CD4-positive, CD25-positive, alpha-beta regulatory T cell (primary cell): ENCODE measurements around the gene DLG5. TPM values are rescaled to one million over a fixed set of nuclear protein-coding genes. Genes with fewer than 3 reads are reported as not detected.

Source experiments
- ATAC-seq, 2 donors: fragments of 150-1000 bp; cut with Tn5 transposase; one replicate each; pipeline ENCODE4 v1.10.0; 2021; ENCODE audit warnings: low read depth in 2 of 2, moderate number of reproducible peaks in 2 of 2, moderate library complexity in 1 of 2
- DNase-seq, 3 donors: peaks; one replicate each; pipeline versions ENCODE4 v3.0.0 to v3.0.0-alpha.2; 2012 to 2022; ENCODE audit warnings: mixed read lengths in 1 of 3
- H3K27ac ChIP-seq: one replicate; pipeline ENCODE4 v1.7.0; 2013; ENCODE audit warnings: mild to moderate bottlenecking, low read length; ENCODE audit not compliant: insufficient read depth, poor library complexity, severe bottlenecking
- H3K27me3 ChIP-seq: one replicate; pipeline ENCODE4 v1.7.0; 2013; ENCODE audit warnings: low read length; ENCODE audit not compliant: control insufficient read depth, insufficient read depth
- H3K36me3 ChIP-seq: one replicate; pipeline ENCODE4 v1.7.0; 2013; ENCODE audit warnings: mild to moderate bottlenecking, low read length, moderate library complexity; ENCODE audit not compliant: control insufficient read depth, insufficient read depth
- H3K4me1 ChIP-seq: 2 replicates; pipeline ENCODE4 v1.7.0; 2013; ENCODE audit warnings: mild to moderate bottlenecking, low read length; ENCODE audit not compliant: insufficient read depth, control insufficient read depth, poor library complexity, severe bottlenecking
- H3K4me3 ChIP-seq: one replicate; pipeline ENCODE4 v1.7.0; 2013; ENCODE audit warnings: low read depth, mild to moderate bottlenecking, low read length, moderate library complexity
- H3K9me3 ChIP-seq, 2 experiments: 1 replicate in 1 of 2; 2 replicates in 1 of 2; pipeline ENCODE4 v1.7.0; 2013; ENCODE audit warnings: low read length in 2 of 2, mild to moderate bottlenecking in 1 of 2, moderate library complexity in 1 of 2; ENCODE audit not compliant: control insufficient read depth in 2 of 2
- H3K27ac Mint-ChIP-seq, 3 donors: one replicate each; pipeline ENCODE4 v1.8.0; 2020 to 2022; ENCODE audit warnings: mild to moderate bottlenecking in 3 of 3, mixed read lengths in 3 of 3, moderate library complexity in 2 of 3
- H3K27me3 Mint-ChIP-seq: one replicate; pipeline ENCODE4 v1.8.0; 2022; ENCODE audit warnings: mild to moderate bottlenecking, mixed read lengths
- H3K36me3 Mint-ChIP-seq: one replicate; pipeline ENCODE4 v1.8.0; 2020; ENCODE audit warnings: mixed read lengths
- H3K4me1 Mint-ChIP-seq, 4 donors: one replicate each; pipeline ENCODE4 v1.8.0; 2020 to 2022; ENCODE audit warnings: mixed read lengths in 4 of 4, mild to moderate bottlenecking in 1 of 4
- H3K4me3 Mint-ChIP-seq, 4 donors: one replicate each; pipeline ENCODE4 v1.8.0; 2020 to 2022; ENCODE audit warnings: mild to moderate bottlenecking in 4 of 4, mixed read lengths in 4 of 4, moderate library complexity in 3 of 4
- H3K9me3 Mint-ChIP-seq, 7 donors: one replicate each; pipeline ENCODE4 v1.8.0; 2020 to 2022; ENCODE audit warnings: mixed read lengths in 7 of 7, mild to moderate bottlenecking in 3 of 7, moderate library complexity in 2 of 7
- polyA plus RNA-seq, 4 donors: library from polyadenylated mRNA; unstranded; fragments of 300-500 nt; fragmentation: Illumina TruSeq; gene quantifications; one replicate each; pipeline ENCODE4 v1.2.3, GENCODE V29; 2021
- total RNA-seq: library from RNA; stranded (reverse); gene quantifications from one replicate; pipeline ENCODE4 v1.2.3, GENCODE V29; 2022

DLG5 gene
- total and polyA plus RNA-seq, 5 donors from 2014 or later, result 0.06 to 3.7 (median 0.14) TPM; not detected in 1

- ATAC-seq (no peak), DNase-seq (no peak)
- no peaks in the 10 kb centered on the region for H3K27me3 Mint-ChIP-seq
- H3K4me3 Mint-ChIP-seq, result no peak overlapping the region
- no peaks in the 10 kb centered on the region for H3K9me3 Mint-ChIP-seq
- no peaks in the 10 kb centered on the region for H3K36me3 ChIP-seq
- H3K36me3 Mint-ChIP-seq, result no peaks in the 10 kb centered on the region
- no peaks in the 10 kb centered on the region for H3K9me3 ChIP-seq
- H3K27ac Mint-ChIP-seq, result no peak overlapping the region
- H3K27ac ChIP-seq, result no peak overlapping the region
- no peaks in the 10 kb centered on the region for H3K4me1 Mint-ChIP-seq
- no peaks in the 10 kb centered on the region for H3K27me3 ChIP-seq
- no peak overlapping the region for H3K4me3 ChIP-seq
- H3K4me1 ChIP-seq, result no peaks in the 10 kb centered on the region
Observed at GRCh38 chr10:77789861-77790260, 136.7 kb downstream of the DLG5 start.

DNA sequence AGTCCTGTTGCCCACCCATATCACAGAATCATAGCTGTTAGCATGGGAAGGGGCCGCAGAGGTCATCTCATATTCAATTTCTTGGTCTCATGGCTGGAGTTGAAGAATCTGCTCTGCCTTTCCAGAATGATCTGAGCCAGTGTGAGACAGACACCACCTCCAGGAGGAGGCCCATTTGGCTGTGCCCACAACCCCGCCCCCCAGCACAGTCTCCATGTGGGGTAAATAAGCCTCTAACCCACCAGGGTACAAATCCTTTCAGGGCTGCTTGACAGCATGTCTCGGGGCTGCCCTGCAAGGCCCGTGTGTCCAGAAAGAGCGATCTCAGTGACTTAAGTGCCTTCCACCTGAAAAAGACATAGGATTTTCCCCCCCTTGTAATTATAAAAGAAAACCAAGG, 137.5 kb downstream of the DLG5 start:
- no peaks in the 10 kb centered on the region for H3K27me3 Mint-ChIP-seq
- Histone ChIP-seq H3K36me3 (no peaks in the 10 kb centered on the region), H3K27ac (no peak overlapping the region), H3K4me1 (no peaks in the 10 kb centered on the region), H3K9me3 (no peaks in the 10 kb centered on the region), H3K27me3 (no peaks in the 10 kb centered on the region), H3K4me3 (no peak overlapping the region)
- H3K4me1 Mint-ChIP-seq, result no peaks in the 10 kb centered on the region
- no peak for DNase-seq
- H3K9me3 Mint-ChIP-seq, result no peaks in the 10 kb centered on the region
- ATAC-seq, result no peak
- H3K27ac Mint-ChIP-seq, result no peak overlapping the region
- H3K36me3 Mint-ChIP-seq, result no peaks in the 10 kb centered on the region
- H3K4me3 Mint-ChIP-seq, result no peak overlapping the region

- no peaks in the 10 kb centered on the region for H3K4me1 ChIP-seq
- DNase-seq, result no peak
- Mint-ChIP-seq H3K9me3 (no peaks in the 10 kb centered on the region), H3K4me1 (no peaks in the 10 kb centered on the region), H3K36me3 (no peaks in the 10 kb centered on the region), H3K27ac (no peak overlapping the region), H3K27me3 (no peaks in the 10 kb centered on the region), H3K4me3 (no peak overlapping the region)
- H3K27ac ChIP-seq, result no peak overlapping the region
- no peak for ATAC-seq
- H3K9me3 ChIP-seq, result no peaks in the 10 kb centered on the region
- no peak overlapping the region for H3K4me3 ChIP-seq
- no peaks in the 10 kb centered on the region for H3K27me3 ChIP-seq
- H3K36me3 ChIP-seq, result no peaks in the 10 kb centered on the region
Observed at GRCh38 chr10:77788496-77789010, 138.0 kb downstream of the DLG5 start.

DNA sequence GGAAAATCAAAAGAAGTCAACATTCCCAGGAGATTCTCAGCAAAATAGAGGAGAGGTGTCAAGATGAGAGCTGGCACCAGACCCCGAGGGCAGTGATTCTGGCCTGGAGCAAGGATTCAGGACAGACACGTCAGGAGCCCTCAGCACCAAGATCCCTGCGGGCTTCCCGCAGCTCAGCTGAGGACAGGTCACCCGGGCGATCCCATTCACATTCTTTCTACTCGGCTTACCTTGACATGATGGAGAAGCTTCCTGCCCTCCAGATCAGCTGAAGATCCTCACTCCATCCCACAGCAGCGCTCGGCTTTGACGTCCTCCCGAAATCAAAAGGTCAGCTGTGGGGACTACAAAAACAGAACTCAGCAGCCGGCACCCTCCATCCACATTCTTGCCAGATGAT, 139.1 kb downstream of the DLG5 start:
- no peaks in the 10 kb centered on the region for H3K4me1 ChIP-seq
- no peaks in the 10 kb centered on the region for H3K36me3 ChIP-seq
- Mint-ChIP-seq H3K27me3 (peaks cover 3% of the 10 kb centered on the region), H3K4me1 (no peaks in the 10 kb centered on the region), H3K27ac (no peak overlapping the region), H3K36me3 (no peaks in the 10 kb centered on the region), H3K4me3 (no peak overlapping the region), H3K9me3 (no peaks in the 10 kb centered on the region)
- H3K27ac ChIP-seq, result no peak overlapping the region
- DNase-seq (no peak), ATAC-seq (no peak)
- H3K9me3 ChIP-seq, result no peaks in the 10 kb centered on the region
- H3K4me3 ChIP-seq, result no peak overlapping the region
- no peaks in the 10 kb centered on the region for H3K27me3 ChIP-seq

DNA sequence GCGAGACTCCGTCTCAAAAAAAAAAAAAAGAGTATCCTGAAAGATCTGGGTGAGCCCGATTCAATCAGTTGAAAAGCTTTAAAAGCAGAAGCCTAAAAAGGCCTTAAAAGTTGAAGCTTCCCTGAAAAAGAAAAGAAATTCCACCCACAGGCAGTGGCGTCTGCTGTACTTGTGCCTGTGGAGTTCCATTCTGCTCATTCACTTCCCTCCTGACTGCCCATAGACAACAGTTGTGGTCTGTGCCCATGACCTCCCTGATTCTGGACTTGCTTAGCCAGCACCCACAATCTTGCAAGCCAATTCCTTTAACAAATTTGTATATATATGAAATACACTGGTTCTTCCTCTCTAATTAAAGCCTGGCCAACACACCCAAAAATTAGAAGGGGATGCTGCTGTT, 141.7 kb downstream of the DLG5 start:
- Histone ChIP-seq H3K27me3 (no peaks in the 10 kb centered on the region), H3K9me3 (no peaks in the 10 kb centered on the region), H3K36me3 (no peaks in the 10 kb centered on the region), H3K27ac (no peak overlapping the region), H3K4me3 (no peak overlapping the region), H3K4me1 (no peaks in the 10 kb centered on the region)
- Mint-ChIP-seq H3K27ac (no peak overlapping the region), H3K4me1 (no peaks in the 10 kb centered on the region), H3K36me3 (no peaks in the 10 kb centered on the region), H3K9me3 (peaks cover 0 to 2% (median 0%) of the 10 kb centered on the region in 7 donors), H3K27me3 (peaks cover 4% of the 10 kb centered on the region), H3K4me3 (no peak overlapping the region)
- no peak for ATAC-seq
- no peak for DNase-seq

- no peaks in the 10 kb centered on the region for H3K36me3 Mint-ChIP-seq
- peaks cover 0 to 5% (median 2%) of the 10 kb centered on the region in 7 donors for H3K9me3 Mint-ChIP-seq
Observed at GRCh38 chr10:77782328-77783061, 144.1 kb downstream of the DLG5 start.

DNA sequence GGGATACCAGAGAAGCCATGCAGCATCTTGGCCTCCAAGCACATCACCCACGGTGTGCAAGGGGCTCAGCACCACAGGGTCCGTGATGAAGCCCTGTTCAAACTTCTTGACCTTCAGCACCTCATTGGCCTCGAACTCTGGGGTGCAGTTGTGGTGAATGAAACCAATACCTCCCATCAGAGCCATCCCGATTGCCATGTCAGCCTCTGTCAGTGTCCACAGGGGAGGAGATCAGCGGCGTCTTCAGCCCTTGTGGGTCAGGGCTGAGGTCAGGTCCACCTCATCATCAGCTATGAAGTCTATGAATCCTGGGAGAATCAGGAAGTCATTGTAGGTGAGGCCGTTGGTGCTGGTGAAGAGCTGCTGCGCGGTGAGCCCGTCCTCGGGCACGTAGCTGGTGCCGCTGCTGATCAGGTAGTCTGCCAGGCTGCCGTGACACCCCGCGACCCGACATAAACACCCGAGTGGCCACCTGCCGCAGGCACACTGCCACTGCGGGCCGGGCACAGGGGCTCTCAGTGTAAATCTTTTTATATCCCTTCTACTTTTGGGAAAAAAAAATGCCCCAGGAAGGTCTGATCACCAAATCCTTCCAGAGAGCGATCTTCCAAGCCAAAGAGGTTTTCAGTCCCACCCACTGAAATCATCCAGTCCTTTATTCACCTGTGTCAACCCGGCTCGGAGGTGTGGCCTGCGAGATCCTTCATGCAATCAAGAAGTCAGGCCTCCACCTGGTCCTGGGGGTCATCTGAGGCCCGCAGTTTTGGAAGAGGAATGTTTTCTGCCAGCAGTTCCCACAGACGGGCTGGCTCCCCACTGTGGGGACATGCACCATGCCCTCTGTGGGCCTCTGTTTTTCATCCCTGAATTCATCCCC, 144.9 kb downstream of the DLG5 start:
- H3K4me3 ChIP-seq, result no peak overlapping the region
- H3K9me3 ChIP-seq, result peaks cover under 1 to 7% of the 10 kb centered on the region in 2 experiments
- no peak for ATAC-seq
- H3K4me1 ChIP-seq, result no peaks in the 10 kb centered on the region
- H3K27ac ChIP-seq, result no peak overlapping the region
- H3K27me3 ChIP-seq, result no peaks in the 10 kb centered on the region
- no peak for DNase-seq
- H3K9me3 Mint-ChIP-seq, result peaks cover 0 to 12% (median 5%) of the 10 kb centered on the region in 7 donors
- peaks cover 4% of the 10 kb centered on the region for H3K27me3 Mint-ChIP-seq
- no peaks in the 10 kb centered on the region for H3K36me3 Mint-ChIP-seq
- no peak overlapping the region for H3K27ac Mint-ChIP-seq
- no peaks in the 10 kb centered on the region for H3K36me3 ChIP-seq
- no peak overlapping the region for H3K4me3 Mint-ChIP-seq
- H3K4me1 Mint-ChIP-seq, result no peaks in the 10 kb centered on the region

More at GRCh38 chr10:77782328-77783061, 144.1 kb downstream of the DLG5 start:
- Histone ChIP-seq H3K9me3 (no peaks in the 10 kb centered on the region), H3K4me1 (no peaks in the 10 kb centered on the region), H3K27ac (no peak overlapping the region), H3K27me3 (no peaks in the 10 kb centered on the region), H3K36me3 (no peaks in the 10 kb centered on the region), H3K4me3 (no peak overlapping the region)
- Mint-ChIP-seq H3K27me3 (peaks cover 4% of the 10 kb centered on the region), H3K27ac (no peak overlapping the region), H3K4me1 (no peaks in the 10 kb centered on the region), H3K4me3 (no peak overlapping the region)
- no peak for DNase-seq
- no peak for ATAC-seq
